ENCODE results near the gene COL6A3. TPM values are rescaled to one million over a fixed set of nuclear protein-coding genes. Genes with fewer than 3 reads are reported as not detected.

COL6A3 gene
- total RNA-seq, 1 experiment from 2014 or later = 0.41 TPM

DNA sequence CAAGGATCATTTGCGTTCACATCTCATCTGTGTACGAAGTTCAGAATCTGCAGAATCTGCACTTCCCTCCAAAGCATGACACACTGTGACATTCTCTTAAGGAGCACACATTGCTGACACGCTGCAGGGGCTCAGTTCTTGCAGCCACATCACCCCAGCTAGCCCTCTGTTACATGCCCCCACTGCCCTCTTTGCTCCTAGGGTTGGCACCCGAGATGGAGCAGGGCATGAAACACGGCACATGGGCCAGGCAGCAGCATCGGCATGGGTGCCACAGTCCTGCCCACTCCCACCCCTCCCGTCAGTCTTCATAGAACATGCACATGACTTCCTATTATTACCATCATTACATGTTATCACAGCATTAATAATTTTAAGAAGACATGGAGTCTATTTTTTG is 76.4 kb downstream of the COL6A3 start:
- in situ Hi-C loops (cut with HindIII; ENCODE audit: low pct_unique_long_range_greater_than_20kb, low sequenced_read_pairs) = no loop called here
- DNase-seq (ENCODE audit: low read depth) = no peak

GRCh38 chr2:237336131-237336530 is 77.8 kb downstream of the COL6A3 start:
- in situ Hi-C loops (cut with HindIII; ENCODE audit: low pct_unique_long_range_greater_than_20kb, low sequenced_read_pairs) = no loop called here
- no peak for DNase-seq (ENCODE audit: low read depth)

GRCh38 chr2:237333748-237334147 is 80.2 kb downstream of the COL6A3 start:
- no peak for DNase-seq (ENCODE audit: low read depth)
- in situ Hi-C loops (cut with HindIII; ENCODE audit: low pct_unique_long_range_greater_than_20kb, low sequenced_read_pairs) = no loop called here

- in situ Hi-C loops (cut with HindIII; ENCODE audit: low pct_unique_long_range_greater_than_20kb, low sequenced_read_pairs) = no loop called here
- no peak for DNase-seq (ENCODE audit: low read depth)
Observed at GRCh38 chr2:237330541-237330940, 83.4 kb downstream of the COL6A3 start.

GRCh38 chr2:237327175-237327950 is 86.6 kb downstream of the COL6A3 start:
- in situ Hi-C loops (cut with HindIII; ENCODE audit: low pct_unique_long_range_greater_than_20kb, low sequenced_read_pairs) = no loop called here

GRCh38 chr2:237326266-237327171 is 87.4 kb downstream of the COL6A3 start:
- DNase-seq (ENCODE audit: low read depth) = no peak

More at GRCh38 chr2:237327175-237327950, 86.6 kb downstream of the COL6A3 start:
- DNase-seq (ENCODE audit: low read depth) = no peak

GRCh38 chr2:237324837-237325236 is 89.1 kb downstream of the COL6A3 start:
- no peak for DNase-seq (ENCODE audit: low read depth)
- in situ Hi-C loops (cut with HindIII; ENCODE audit: low pct_unique_long_range_greater_than_20kb, low sequenced_read_pairs) = no loop called here

More at GRCh38 chr2:237326266-237327171, 87.4 kb downstream of the COL6A3 start:
- in situ Hi-C loops (cut with HindIII; ENCODE audit: low pct_unique_long_range_greater_than_20kb, low sequenced_read_pairs) = no loop called here

DNA sequence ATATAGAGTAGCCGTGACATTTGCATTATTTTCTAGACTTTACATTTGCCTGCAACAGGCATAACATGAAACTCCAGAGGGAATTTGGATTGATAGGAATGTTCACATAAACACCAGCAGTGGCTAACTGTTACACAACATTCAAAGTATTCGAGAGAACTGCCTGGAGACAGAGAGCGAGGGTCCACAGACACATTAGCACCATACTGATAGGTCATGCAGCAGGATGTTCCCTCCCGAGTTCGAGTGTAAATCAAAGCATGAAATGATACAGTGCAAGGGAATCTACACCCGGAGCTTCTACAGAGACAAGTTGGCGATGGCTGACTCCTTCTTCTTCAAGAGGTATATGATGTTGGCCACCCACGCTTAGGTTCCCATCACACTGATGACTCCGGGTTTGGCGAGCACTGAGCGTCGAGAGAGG is 89.5 kb downstream of the COL6A3 start:
- in situ Hi-C loops (cut with HindIII; ENCODE audit: low pct_unique_long_range_greater_than_20kb, low sequenced_read_pairs) = no loop called here
- no peak for DNase-seq (ENCODE audit: low read depth)

- in situ Hi-C loops (cut with HindIII; ENCODE audit: low pct_unique_long_range_greater_than_20kb, low sequenced_read_pairs) = no loop called here
- no peak for DNase-seq (ENCODE audit: low read depth)
Observed at GRCh38 chr2:237323656-237324055, 90.3 kb downstream of the COL6A3 start.

- in situ Hi-C loops (cut with HindIII; ENCODE audit: low pct_unique_long_range_greater_than_20kb, low sequenced_read_pairs) = no loop called here
- no peak for DNase-seq (ENCODE audit: low read depth)
Observed at GRCh38 chr2:237322564-237322963, 91.4 kb downstream of the COL6A3 start.

- in situ Hi-C loops (cut with HindIII; ENCODE audit: low pct_unique_long_range_greater_than_20kb, low sequenced_read_pairs) = no loop called here
- no peak for DNase-seq (ENCODE audit: low read depth)
Observed at GRCh38 chr2:237321746-237322145, 92.2 kb downstream of the COL6A3 start.

DNA sequence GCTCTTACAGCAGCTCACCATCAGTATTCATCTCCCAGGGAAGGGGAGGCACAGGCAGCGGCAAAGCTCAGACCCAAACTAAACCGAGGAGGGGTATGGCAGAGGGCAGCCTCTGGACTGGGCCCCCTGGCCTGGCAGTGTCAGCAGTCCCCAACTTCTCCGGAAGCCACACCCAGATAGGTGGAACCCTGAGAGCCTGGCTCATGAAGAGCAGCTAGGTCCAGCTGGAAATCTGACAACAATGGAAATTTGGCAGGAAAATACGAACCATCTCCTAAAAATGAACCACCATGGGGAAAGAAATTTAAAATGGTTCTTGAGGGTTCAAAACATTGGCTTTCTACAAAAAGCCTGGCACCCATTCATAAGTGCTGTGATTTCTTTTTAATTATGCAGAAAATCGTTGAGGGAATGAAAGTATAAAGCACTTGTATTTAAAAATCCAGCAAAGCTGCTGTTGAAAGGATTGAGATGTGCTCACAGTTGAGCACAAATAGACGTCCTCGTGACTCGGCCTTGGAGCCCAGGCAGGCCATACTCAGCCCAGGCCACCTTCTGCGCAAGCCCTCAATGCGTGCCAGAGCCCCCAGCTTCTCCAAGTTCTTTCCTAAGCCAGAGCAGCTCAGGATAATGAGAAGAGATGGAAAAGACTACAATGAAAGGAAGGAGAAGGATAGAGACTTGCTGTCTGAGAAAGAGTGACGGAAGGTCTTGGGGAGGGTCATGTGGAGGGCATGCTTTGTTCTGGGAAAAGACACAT is 93.0 kb downstream of the COL6A3 start:
- in situ Hi-C loops (cut with HindIII; ENCODE audit: low pct_unique_long_range_greater_than_20kb, low sequenced_read_pairs) = no loop called here
- no peak for DNase-seq (ENCODE audit: low read depth)

GRCh38 chr2:237319887-237320286 is 94.1 kb downstream of the COL6A3 start:
- no peak for DNase-seq (ENCODE audit: low read depth)
- in situ Hi-C loops (cut with HindIII; ENCODE audit: low pct_unique_long_range_greater_than_20kb, low sequenced_read_pairs) = no loop called here

DNA sequence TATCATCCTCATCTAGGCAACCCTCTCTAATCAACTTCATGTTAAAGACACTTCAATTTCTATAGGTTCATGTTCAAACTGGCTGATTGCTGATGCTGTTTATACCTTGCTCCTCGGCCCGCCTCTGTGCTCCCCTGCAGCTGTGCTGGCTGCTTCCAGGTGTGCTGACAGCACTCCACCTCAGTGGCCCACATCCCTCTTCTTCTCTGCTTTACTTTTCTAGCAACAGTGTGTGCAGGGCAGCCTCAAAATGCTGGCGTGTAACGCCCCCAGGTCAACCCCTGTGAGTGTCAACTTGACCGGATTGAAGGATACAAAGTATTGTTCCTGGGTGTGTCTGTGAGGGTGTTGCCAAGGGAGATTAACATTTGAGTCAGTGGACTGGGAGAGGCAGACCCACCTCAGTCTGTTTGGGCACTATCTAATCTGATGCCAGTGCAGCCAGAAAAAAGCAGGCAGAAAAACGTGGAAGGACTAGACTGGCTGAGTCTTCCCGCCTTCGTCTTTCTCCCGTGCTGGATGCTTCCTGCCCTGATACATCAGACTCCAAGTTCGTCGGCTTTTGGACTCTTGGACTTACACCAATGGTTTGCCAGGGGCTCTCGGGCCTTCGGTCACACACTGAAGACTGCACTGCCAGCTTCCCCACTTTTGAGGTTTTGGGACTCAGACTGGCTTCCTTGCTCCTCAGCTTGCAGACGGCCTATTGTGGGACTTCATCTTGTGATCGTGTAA is 94.7 kb downstream of the COL6A3 start:
- in situ Hi-C loops (cut with HindIII; ENCODE audit: low pct_unique_long_range_greater_than_20kb, low sequenced_read_pairs) = no loop called here
- DNase-seq (ENCODE audit: low read depth) = no peak

DNA sequence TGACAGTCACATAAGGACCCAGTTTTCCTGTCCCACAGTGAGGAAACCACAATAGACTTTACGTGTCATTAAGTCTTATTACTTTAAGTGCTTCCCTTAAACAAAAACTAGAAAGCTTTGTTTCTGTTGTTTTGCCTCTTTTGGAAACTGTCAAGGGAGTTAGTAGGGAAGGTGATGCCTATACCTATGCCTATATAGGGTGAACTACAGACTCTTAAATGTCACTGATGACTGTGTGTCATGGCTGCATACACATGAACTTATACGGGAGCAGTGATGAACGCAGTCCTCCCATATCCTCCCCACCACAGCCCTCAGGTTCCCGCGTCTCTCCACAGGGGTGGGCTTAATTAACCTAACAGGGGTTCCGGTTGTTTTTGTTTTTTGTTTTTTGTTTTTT is 97.6 kb downstream of the COL6A3 start:
- in situ Hi-C loops (cut with HindIII; ENCODE audit: low pct_unique_long_range_greater_than_20kb, low sequenced_read_pairs) = no loop called here
- no peak for DNase-seq (ENCODE audit: low read depth)

DNA sequence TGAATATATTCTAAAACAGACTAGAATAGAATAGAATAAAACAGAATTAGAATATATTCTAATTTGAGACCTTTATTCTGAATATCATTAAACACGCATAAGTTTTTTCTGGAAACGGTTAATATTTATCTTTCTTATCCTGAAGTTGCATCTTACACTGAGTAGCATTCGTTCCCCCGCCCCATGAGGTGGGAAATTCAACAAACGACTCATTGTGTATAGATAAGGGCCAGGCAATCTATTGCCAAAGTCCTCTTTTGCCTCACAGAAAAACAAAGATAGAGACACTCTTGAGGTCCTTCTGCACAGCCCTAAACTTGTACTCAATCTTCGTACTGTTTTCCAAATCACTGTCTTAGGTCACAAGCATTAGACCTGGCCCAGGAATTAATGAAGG is 98.1 kb downstream of the COL6A3 start:
- DNase-seq (ENCODE audit: low read depth) = no peak
- in situ Hi-C loops (cut with HindIII; ENCODE audit: low pct_unique_long_range_greater_than_20kb, low sequenced_read_pairs) = no loop called here

DNA sequence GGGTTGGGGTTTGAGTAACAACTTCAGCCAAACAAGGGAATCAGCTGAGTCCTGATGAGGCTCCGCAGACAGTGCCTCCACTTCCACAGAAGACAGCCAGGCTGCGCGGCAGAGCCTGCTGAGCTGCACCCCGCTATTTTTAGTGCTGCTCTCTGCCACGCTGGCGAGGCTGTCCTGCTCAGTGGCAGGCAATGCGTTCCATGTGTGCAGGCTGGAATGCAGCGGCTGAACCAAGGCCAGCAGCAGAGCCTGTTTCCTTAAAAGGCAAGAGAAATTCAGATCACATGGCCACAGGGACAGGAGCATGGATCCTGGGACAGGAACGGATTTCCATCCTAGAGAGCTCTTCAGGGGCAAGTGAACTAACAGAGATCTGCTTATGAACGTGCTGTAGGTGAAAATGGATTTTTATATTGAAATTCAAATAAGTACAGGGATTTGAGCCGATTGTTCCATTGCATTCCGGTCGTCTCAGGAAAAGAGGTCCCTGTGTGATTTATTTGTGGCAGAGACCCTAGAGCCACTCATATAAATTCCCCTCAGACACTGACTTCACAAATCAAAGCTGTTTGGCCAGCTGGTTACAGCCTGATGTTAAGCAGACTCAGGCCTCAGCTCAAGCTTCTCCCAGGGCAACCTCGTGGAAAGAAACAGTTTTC is 98.7 kb downstream of the COL6A3 start:
- in situ Hi-C loops (cut with HindIII; ENCODE audit: low pct_unique_long_range_greater_than_20kb, low sequenced_read_pairs) = no loop called here
- no peak for DNase-seq (ENCODE audit: low read depth)

DNA sequence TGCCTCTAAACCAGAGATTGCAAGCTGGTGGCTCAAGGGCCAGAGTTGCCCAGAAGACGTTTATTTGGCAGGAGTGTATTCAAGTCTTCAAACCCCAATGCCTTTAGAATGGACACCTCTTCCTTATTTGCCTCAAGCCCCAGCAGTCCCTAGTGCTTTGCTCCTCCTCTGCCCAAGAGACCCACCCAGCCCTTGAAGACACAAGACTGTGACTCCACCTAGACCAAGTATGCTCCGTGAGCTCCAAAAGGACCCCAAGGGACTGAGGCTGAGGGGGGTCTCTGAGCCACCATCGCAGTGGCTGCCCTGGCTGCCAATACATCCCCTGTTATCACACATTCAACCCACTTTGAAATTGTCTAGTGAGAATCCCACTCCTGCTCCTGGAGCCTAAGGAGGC is 99.3 kb downstream of the COL6A3 start:
- in situ Hi-C loops (cut with HindIII; ENCODE audit: low pct_unique_long_range_greater_than_20kb, low sequenced_read_pairs) = no loop called here
- DNase-seq (ENCODE audit: low read depth) = no peak

Measured in Caki2 (cell line).